Measurements from ENCODE around the gene SLC4A2. TPM values are rescaled to one million over a fixed set of nuclear protein-coding genes. Genes with fewer than 3 reads are reported as not detected.
A peak's percentile ranks its signal among the peaks of the same experiment; 100 is the strongest.

The SLC4A2 gene
- total RNA-seq, 1 donor from 2014 or later, result 52.6 TPM

- DNase-seq, result no peak
These were observed 5.1 kb downstream of the SLC4A2 start for GRCh38 chr7:151064454-151064853.

DNA sequence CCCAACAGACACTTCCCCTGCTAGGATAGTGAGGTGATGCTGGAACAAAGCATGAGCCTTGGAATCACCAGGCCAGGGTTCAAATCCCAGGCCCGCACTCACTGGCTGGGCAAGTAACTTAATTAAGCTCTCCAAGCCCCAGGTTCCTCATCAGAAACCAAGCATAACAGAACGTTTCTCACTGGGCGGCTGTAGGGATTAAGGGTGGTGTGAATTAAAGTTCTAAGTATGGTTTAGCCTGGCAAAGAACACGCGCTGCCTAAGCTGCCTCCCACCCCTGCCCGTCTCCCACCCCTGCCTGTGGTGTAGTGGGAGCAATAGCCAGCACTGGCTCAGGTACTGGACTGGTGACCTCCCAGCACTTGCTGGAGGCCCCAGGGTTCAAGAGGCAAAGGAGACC, 5.6 kb downstream of the SLC4A2 start:
- no peak for DNase-seq

DNA sequence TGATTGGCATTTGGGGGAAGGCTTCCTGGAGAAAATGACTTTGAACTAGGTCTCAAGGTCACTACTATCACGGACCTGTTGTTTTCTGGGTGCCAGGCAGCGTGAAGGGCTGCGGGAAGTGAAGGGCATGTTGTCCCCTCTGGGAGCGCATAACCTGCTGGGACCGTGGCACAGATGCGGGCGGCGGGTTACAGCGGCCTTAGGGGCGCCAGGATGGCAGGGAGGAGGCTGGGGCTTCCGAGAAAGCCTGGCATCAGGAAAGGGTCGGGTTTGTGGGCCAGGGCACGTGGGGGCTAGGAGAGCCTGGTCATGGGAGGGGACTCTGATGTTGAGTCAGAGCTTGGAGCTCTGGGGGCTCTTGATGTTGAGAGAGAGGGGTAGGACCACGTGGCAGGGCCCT, 6.1 kb downstream of the SLC4A2 start:
- no peak for DNase-seq

DNA sequence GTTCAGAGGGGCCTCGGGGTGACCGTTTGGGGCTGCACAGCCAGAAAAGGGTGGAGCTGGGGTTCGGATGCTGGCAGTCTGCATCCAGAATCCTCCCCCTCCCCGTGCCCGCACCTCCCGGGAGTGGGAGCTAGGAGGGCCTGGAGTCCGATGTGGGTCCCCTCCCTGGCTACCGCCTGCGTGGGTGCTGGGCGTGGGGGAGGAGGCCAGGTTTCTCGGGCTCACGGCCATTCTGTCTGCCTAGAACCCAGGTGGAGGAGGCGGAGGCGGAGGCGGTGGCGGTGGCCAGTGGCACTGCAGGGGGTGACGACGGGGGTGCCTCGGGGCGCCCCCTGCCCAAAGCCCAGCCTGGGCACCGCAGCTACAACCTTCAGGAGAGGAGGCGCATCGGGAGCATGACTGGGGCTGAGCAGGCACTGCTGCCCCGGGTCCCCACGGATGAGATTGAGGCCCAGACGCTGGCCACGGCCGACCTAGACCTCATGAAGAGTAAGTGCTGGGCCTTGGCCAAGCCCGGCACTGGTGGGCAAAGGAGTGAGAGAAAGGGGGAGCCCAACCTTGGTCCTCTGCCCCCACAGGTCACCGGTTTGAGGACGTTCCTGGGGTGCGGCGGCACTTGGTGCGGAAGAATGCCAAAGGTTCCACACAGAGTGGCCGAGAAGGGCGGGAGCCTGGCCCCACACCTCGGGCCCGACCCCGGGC, 7.0 kb downstream of the SLC4A2 start:
- no peak for DNase-seq

DNA sequence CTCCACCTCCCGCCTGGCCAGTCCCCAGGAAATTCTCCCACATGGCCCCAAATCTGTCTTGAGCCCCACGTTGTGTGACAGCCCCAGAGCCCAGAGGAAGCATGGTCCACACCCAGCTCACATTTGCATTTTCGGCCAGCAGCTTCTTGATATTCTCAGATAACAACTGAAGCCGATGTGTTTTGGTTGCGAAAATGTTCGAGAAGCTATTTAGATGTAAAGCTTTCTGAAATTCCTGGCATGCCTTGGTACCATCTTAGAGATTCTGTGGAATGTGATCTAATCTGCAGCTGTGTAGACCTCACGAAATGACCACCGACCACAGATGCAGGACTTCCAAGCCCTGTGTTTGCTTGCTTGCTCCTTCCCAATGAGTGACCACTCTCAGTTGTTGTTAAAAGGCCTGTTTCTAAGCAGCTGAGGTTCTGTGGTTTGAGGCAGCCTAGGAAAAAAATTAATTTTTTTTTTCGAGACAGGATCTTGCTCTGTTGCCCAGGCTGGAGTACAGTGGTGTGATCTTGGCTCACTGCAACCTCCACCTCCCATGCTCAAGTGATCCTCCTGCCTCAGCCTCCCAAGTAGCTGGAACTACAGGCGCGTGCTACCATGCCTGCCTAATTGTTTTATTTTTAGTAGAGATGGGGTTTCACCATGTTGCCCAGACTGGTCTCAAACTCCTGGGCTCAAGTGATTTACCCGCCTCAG, 8.8 kb downstream of the SLC4A2 start:
- DNase-seq, result no peak

GRCh38 chr7:151069841-151070573, 10.6 kb downstream of the SLC4A2 start:
- DNase-seq, result no peak

- DNase-seq, result no peak
These were observed 11.2 kb downstream of the SLC4A2 start for GRCh38 chr7:151070574-151070960.

DNA sequence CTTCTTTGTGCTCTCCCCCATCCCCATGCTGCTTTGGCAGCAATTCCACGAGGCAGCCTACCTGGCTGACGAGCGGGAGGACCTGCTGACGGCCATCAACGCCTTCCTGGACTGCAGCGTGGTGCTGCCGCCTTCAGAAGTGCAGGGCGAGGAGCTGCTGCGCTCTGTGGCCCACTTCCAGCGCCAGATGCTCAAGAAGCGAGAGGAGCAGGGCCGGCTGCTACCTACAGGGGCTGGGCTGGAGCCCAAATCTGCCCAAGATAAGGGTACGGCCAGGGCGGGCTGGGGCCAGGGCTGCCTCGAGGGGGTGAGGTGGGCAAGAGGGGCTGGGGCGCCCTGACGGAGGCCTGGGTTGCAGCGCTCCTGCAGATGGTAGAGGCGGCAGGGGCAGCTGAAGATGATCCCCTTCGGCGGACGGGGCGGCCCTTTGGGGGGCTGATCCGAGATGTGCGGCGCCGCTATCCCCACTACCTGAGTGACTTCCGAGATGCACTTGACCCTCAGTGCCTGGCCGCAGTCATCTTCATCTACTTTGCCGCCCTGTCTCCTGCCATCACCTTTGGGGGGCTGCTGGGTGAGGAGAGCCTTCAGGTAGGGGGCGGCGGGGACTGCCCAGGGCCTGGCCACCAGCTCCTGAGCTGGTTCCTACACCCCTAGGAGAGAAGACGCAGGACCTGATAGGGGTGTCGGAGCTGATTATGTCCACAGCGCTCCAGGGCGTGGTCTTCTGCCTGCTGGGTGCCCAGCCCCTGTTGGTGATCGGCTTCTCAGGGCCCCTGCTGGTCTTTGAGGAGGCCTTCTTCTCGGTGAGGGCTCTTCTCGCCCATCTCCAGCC, 11.9 kb downstream of the SLC4A2 start:
- no peak for DNase-seq

DNA sequence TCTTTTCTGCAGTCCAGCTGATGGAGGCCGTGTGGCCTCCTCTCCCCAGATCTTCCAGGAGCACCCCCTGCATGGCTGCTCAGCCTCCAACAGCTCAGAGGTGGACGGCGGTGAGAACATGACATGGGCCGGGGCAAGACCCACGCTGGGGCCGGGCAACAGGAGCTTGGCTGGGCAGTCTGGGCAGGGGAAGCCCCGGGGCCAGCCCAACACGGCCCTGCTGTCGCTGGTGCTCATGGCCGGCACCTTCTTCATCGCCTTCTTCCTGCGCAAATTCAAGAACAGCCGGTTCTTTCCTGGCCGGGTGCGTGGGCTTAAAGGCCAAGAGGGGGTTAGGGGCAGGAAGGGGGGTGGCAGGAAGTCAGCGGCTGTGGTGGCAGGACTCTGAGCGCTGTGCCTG, 14.6 kb downstream of the SLC4A2 start:
- no peak for DNase-seq

DNA sequence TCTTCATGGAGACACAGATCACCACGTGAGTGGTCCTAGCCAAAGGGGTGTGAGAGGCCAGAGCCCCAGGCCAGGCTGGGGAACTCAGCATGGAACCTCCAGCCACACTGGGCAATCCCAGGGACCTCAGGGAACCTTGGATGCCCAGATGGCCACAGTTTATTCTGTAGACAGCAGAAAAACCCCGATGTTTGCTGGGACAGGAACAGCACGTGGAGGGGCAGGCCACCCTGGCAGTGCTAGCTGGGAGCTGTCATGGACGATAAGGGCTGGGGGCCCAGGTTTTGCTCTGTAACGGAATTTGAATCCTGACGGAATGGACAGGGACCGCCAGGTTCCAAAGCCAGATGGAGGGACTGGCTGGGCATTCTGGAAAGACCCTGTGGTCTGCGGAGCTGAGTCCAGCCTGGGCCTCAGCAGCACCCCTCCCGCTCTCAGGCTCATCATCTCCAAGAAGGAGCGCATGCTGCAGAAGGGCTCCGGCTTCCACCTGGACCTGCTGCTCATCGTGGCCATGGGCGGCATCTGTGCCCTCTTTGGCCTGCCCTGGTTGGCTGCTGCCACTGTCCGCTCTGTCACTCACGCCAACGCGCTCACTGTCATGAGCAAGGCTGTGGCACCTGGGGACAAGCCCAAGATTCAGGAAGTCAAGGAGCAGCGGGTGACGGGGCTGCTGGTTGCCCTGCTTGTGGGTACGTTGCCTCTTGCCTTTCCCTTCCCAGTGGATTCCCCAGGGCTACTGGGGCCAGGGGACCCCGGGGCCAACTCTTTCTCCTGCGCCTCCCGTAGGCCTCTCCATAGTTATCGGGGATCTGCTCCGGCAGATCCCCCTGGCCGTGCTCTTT, 15.7 kb downstream of the SLC4A2 start:
- no peak for DNase-seq

DNA sequence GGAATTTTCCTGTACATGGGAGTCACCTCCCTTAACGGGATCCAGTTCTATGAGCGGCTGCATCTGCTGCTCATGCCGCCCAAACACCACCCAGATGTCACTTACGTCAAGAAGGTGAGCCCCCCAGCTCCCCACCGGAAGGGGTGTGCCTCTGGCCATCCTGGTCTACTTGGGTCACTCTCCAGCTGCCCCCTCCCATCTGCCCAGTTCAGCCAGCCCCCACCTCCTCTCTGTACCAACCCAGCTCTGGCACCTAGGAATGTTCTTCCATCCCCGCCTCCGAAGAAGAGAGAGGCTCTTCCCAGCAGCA, 16.2 kb downstream of the SLC4A2 start:
- no peak for DNase-seq

GRCh38 chr7:151075978-151076426, 16.6 kb downstream of the SLC4A2 start:
- DNase-seq, result no peak

DNA sequence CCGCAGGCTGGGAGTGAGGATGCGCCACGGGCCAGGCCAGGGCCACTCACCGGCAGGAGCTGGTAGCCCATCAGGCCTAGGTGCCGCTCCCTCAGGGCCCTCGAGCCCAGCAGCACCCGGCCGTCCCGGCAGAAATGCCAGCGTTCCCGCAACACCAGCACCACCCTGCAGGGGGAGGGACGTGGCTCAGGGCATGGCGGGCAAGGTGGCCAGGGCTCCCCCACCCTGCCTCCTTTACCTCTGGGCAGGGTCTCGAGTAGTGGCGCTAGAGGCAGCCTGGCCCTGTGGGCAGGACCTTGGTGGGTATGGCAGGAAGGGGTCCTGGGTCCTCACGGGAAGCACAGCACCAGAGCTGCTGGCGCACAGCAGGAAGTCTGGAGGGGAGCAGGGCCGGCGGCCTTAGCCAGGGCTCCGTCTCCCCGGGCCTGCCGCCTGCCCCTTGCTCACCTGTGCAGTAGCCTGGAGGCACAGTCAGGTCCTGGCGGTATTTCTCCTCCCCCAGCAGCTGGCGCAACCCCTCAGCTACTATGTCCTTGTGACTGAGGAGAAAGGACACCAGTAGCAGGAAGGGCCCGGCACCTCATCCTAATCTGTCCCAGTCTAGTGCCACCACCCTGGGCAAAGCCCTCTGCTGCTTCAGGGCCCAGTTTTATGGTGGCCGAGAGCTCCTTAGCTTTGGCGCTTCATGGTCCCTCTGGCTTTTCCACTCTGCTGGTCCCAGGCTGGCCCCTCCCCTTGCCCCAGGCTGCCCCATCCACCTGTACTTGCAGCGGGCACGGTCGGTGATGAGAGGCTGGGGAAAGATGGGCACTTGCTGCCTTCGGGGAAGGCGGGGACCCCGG, 17.7 kb downstream of the SLC4A2 start:
- DNase-seq, result no peak

- DNase-seq, result no peak
These were observed 18.4 kb downstream of the SLC4A2 start for GRCh38 chr7:151077705-151078232.

- no peak for DNase-seq
These were observed 19.0 kb downstream of the SLC4A2 start for GRCh38 chr7:151078233-151079040.

DNA sequence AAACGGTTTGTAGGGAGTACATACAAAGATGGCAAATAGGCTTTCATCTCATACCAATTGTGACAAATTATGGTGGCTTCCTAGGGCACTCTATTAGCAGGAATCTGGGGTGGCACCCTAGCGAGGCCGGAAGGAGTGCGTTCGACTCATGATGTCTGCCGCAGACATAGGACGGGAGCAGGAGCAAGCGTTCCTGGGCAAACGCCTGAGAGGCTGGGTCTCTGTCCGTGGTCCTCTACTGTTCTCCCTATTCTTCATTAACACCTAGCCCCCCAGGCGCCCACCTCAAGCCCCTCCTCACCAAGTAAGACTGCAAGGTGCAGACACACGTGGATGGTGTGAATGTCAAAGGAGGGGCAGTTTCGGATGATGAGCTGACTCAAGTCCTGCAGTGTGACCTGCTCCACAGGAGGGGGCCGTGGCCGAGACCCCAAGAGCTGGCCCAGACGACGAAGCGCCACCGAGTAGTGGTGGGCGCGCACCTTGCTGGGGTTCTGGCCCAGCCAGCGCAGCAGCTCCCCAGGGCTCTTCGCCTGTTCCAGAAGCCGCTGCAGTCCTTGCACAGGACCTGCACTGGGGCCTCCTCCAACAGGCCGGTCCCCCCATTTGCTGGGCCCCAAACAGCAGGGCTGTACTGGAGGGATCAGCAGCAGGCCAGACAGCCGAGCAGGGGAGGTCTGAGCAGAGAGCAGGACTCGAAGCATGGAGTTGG, 20.0 kb downstream of the SLC4A2 start:
- no peak for DNase-seq

GRCh38 chr7:151080067-151080521, 20.7 kb downstream of the SLC4A2 start:
- peak; percentile 31 for DNase-seq

GRCh38 chr7:151080522-151081169, 21.3 kb downstream of the SLC4A2 start, which contains the start of gene FASTK:
TSS of gene FASTK (minus strand) at chr7:151080809. CDS start at chr7:151080766, 43 bp downstream.
- DNase-seq, result peak; percentile 96
